HG02798 (cell line): ENCODE measurements around the gene PPP1R16B.
"Not testable (repeated sequence)": the region's sequence is repeated elsewhere in the genome, so short reads cannot be mapped to it uniquely, and the experiment has no call there.

ENCODE experiments used
- ATAC-seq: cut with Tn5 transposase; IDR thresholded peaks from one replicate; pipeline ENCODE4 v1.9.1; 2021; ENCODE audit warnings: mild to moderate bottlenecking; ENCODE audit not compliant: unreplicated experiment, poor library complexity

PPP1R16B gene

DNA sequence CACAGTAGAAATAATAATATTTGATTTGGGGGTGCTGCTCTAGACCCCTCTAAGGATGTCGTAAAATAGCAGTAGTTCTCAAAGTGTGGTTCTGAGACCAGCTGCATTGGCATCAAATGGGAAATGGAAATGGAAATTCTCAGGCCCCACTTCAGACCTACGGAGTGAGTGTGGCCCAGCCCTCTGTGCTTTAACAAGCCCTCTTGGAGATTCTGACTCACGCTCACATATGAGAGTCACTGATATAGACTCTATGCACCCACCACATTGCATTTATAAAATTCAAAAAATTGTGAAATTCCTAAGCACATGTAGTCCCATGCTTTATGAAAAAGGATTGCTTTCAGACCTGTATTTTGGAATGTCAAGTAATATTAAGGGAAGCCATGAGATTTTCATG, 14.2 kb upstream of the PPP1R16B start:
- no peak for ATAC-seq

- no peak for ATAC-seq
Observed at GRCh38 chr20:38791940-38792339, 13.6 kb upstream of the PPP1R16B start.

- ATAC-seq = not testable (repeated sequence)
Observed at GRCh38 chr20:38794057-38794456, 11.4 kb upstream of the PPP1R16B start.

- no peak for ATAC-seq
Observed at GRCh38 chr20:38798266-38798665, 7.2 kb upstream of the PPP1R16B start.

- ATAC-seq = no peak
Observed at GRCh38 chr20:38799203-38799602, 6.3 kb upstream of the PPP1R16B start.

- ATAC-seq = no peak
Observed at GRCh38 chr20:38800882-38801281, 4.6 kb upstream of the PPP1R16B start.

DNA sequence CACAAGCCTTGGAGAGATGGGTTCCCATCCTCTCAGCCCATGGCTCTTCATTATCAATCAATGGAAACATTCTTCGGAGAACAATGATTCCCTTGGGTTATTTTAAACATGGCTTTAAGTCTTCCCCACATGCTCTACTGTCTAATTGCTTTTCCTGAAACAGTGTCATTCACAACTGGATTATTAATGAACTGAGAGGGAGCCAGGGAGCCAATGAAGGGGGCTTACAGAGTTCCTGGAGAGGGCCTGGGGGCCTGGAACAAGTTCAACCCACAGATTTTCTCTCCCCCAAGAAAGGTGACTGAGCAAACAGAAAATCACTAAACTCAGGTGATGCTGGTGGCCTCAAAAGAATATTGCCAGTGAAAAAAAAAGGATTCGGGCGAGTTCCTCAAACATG, 1.3 kb upstream of the PPP1R16B start:
- no peak for ATAC-seq

GRCh38 chr20:38804682-38805501, 605 bp upstream of the PPP1R16B start:
- no peak for ATAC-seq

GRCh38 chr20:38805958-38806854, 709 bp downstream of the PPP1R16B start:
- no peak for ATAC-seq

GRCh38 chr20:38806855-38807655, 1.6 kb downstream of the PPP1R16B start:
- no peak for ATAC-seq

- no peak for ATAC-seq
Observed at GRCh38 chr20:38809942-38810341, 4.4 kb downstream of the PPP1R16B start.

DNA sequence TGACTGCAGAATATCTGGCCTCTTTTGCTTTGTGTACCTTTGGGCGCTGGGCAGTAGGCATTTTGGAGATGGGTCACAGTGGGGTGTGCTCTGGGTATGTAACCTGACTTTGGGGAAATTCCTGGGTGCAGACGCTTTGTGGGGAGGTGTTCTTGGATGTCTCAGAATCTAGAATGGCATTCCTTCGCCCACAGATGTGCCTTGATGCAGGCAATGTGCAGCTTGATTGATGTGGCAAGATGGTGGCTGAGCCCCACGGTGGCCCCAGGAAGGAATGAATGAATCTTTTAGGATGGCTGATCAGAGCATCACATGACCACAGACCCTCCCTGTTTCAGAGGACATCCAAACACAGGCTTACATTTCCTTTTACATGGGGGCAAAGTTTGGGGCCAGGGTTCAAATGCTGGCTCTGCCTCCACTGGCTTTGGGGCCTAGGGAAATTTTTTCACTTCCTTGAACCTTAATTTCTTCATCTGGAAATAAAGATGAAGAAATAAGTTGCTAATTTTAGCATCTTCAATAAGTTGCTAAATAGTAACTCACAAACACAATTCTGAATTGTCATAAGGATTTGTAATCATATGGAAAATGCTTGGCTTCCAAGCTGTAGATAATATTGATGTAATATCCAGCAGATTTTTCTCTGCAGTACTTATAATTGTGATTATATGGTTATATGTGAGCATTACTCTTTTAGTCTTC, 5.6 kb downstream of the PPP1R16B start:
- no peak for ATAC-seq

- no peak for ATAC-seq
Observed at GRCh38 chr20:38811769-38812168, 6.3 kb downstream of the PPP1R16B start.

DNA sequence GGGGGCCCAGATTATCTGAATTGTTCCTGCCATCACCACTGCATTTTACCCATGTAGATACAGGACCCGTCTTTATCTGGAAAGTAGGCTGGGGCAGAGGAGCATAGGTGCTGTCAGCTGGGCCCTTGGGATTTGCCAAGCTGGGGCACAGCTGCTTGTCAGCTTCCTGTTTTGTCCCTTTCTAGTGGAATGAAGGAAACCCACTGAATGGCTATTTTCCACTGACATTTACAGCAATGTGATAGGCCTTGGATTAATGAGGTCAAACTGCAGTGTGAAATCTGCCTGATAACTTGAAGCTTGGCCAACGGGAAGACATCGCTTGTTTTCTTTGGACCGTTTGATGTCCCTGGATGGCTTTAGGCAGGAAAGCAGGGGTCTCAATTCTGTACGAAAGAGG, 6.7 kb downstream of the PPP1R16B start:
- no peak for ATAC-seq

- no peak for ATAC-seq
Observed at GRCh38 chr20:38812709-38813573, 7.4 kb downstream of the PPP1R16B start.

DNA sequence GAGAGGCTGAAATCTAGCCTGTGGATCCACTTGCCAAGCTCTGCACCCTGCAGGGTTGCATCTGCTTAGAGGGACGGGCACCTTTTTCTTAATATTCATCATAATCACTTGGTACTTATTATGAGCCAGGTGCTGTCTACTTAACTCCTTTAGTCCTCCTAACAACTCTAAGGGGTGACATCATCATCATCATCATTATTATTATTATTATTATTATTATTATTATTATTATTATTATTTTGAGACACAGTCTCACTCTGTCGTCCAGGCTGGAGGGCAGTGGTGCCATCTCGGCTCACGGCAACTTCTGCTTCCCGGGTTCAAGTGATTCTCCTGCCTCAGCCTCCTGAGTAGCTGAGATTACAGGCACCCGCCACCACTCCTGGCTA, 8.1 kb downstream of the PPP1R16B start:
- not testable (repeated sequence) for ATAC-seq

GRCh38 chr20:38815446-38815845, 9.9 kb downstream of the PPP1R16B start:
- ATAC-seq = no peak

- no peak for ATAC-seq
Observed at GRCh38 chr20:38818113-38819065, 12.9 kb downstream of the PPP1R16B start.
